HCT116 (cell line): Measurements from ENCODE around the gene VAMP8.

Experiments used
- CEBPB ChIP-seq: IDR thresholded peaks from 2 replicates; pipeline ENCODE4 v1.6.1; 2012; ENCODE audit warnings: low read depth
- CTCF ChIP-seq, 3 experiments: fragments of 200-600 bp in 1 of 3; sonication (generic) in 1 of 3; IDR thresholded peaks in 2 of 3; conservative IDR thresholded peaks in 1 of 3; 2 replicates each; pipeline ENCODE4 v1.5.1; 2012 to 2017; ENCODE audit warnings: low read depth in 2 of 3, low read length in 2 of 3, antibody characterized with exemption in 1 of 3, borderline replicate concordance in 1 of 3, control low read depth in 1 of 3, mild to moderate bottlenecking in 1 of 3, mixed read lengths in 1 of 3, mixed run types in 1 of 3, moderate library complexity in 1 of 3; ENCODE audit not compliant: insufficient read depth in 1 of 3
- EZH2 ChIP-seq: fragments of 200-600 bp; sonication (generic); IDR thresholded peaks from 2 replicates; pipeline ENCODE4 v1.6.1; 2017; ENCODE audit warnings: antibody characterized with exemption, mixed run types
- EZH2phosphoT487 ChIP-seq: fragments of 200-600 bp; IDR thresholded peaks from 2 replicates; pipeline ENCODE4 v1.6.1; 2018; ENCODE audit warnings: antibody characterized with exemption, borderline replicate concordance
- MAX ChIP-seq: IDR thresholded peaks from 2 replicates; pipeline ENCODE4 v1.6.1; 2012
- POLR2A ChIP-seq: IDR thresholded peaks from 2 replicates; pipeline ENCODE4 v1.7.0; 2011; ENCODE audit warnings: borderline replicate concordance; ENCODE audit not compliant: insufficient read depth, insufficient read length; ENCODE audit errors: extremely low read depth
- POLR2AphosphoS5 ChIP-seq: IDR thresholded peaks from 2 replicates; pipeline ENCODE4 v1.6.1; 2011; ENCODE audit warnings: mild to moderate bottlenecking, low read depth, low read length, moderate library complexity
- REST ChIP-seq: IDR thresholded peaks from 2 replicates; pipeline ENCODE4 v1.6.1; 2012; ENCODE audit warnings: low read depth
- SIN3A ChIP-seq: IDR thresholded peaks from 2 replicates; pipeline ENCODE4 v1.6.1; 2012; ENCODE audit warnings: low read depth
- ZBTB33 ChIP-seq: IDR thresholded peaks from 2 replicates; pipeline ENCODE4 v1.6.1; 2011; ENCODE audit warnings: mild to moderate bottlenecking, low read length, moderate library complexity; ENCODE audit not compliant: insufficient replicate concordance; ENCODE audit errors: extremely low read depth

- TF ChIP-seq EZH2 = no peak
- no peak for TF ChIP-seq CTCF (IDR thresholded peaks at IDR 0.05 in 2 of 3, conservative IDR thresholded peaks at IDR 0.05 in 1 of 3; ENCODE audit: borderline replicate concordance in 1 of 3, insufficient read depth in 1 of 3, low read depth in 2 of 3, low read length in 2 of 3)
- TF ChIP-seq POLR2A = no peak
- no peak; the same call in 1 of the 2 replicates for TF ChIP-seq POLR2AphosphoS5
- TF ChIP-seq MAX = no peak
- no peak for TF ChIP-seq SIN3A
- TF ChIP-seq CEBPB = no peak
- no peak for TF ChIP-seq REST
- TF ChIP-seq ZBTB33 = no peak
- no peak for TF ChIP-seq EZH2phosphoT487
These were observed 23.8 kb downstream of the VAMP8 start for GRCh38 chr2:85600951-85601770.
